Measurements from ENCODE around the gene CNTNAP5.

- TF ChIP-seq CTCF (IDR thresholded peaks at IDR 0.05): no peak
- TF ChIP-seq POLR2A (IDR thresholded peaks at IDR 0.05): no peak
These were observed 852.1 kb downstream of the CNTNAP5 start for GRCh38 chr2:124877141-124877577.
